Renal cortex interstitium (tissue), 11 donors: Measurements from ENCODE around the gene PRDM5. TPM values are rescaled to one million over a fixed set of nuclear protein-coding genes. Genes with fewer than 3 reads are reported as not detected.

ENCODE experiments used
- DNase-seq, 11 donors: peaks; one replicate each; pipeline ENCODE4 v3.0.0-alpha.2; 2013; ENCODE audit warnings: low read depth in 9 of 11, low spot score in 4 of 11; ENCODE audit errors: extremely low read depth in 1 of 11
- polyA plus RNA-seq, 3 donors: library from polyadenylated mRNA; unstranded; fragments of 120-200 nt; gene quantifications; one replicate each; pipeline ENCODE4 v1.2.1, GENCODE V29; 2013; ENCODE audit not compliant: insufficient read length in 3 of 3

The PRDM5 gene
- polyA plus RNA-seq, 3 donors, result 16.0 to 19.1 (median 19.0) TPM

- DNase-seq, result no peak
Measured at GRCh38 chr4:120838784-120839183, 83.7 kb downstream of the PRDM5 start.

GRCh38 chr4:120837656-120838055, 84.9 kb downstream of the PRDM5 start:
- no peak for DNase-seq

GRCh38 chr4:120835342-120835741, 87.2 kb downstream of the PRDM5 start:
- DNase-seq, result no peak

- no peak for DNase-seq
Measured at GRCh38 chr4:120830204-120830603, 92.3 kb downstream of the PRDM5 start.

GRCh38 chr4:120829113-120829831, 93.3 kb downstream of the PRDM5 start:
- DNase-seq, result no peak

GRCh38 chr4:120826853-120827252, 95.7 kb downstream of the PRDM5 start:
- DNase-seq, result no peak

GRCh38 chr4:120826449-120826848, 96.1 kb downstream of the PRDM5 start:
- no peak for DNase-seq

- no peak for DNase-seq
Measured at GRCh38 chr4:120824946-120825345, 97.6 kb downstream of the PRDM5 start.

GRCh38 chr4:120821977-120822376, 100.5 kb downstream of the PRDM5 start:
- DNase-seq, result no peak

GRCh38 chr4:120821029-120821428, 101.5 kb downstream of the PRDM5 start:
- DNase-seq, result no peak

- no peak for DNase-seq
Measured at GRCh38 chr4:120819805-120820437, 102.6 kb downstream of the PRDM5 start.

GRCh38 chr4:120816296-120816965, 106.1 kb downstream of the PRDM5 start:
- DNase-seq, result no peak

- DNase-seq, result no peak
Measured at GRCh38 chr4:120815361-120815760, 107.2 kb downstream of the PRDM5 start.

- DNase-seq, result no peak
Measured at GRCh38 chr4:120814886-120815285, 107.6 kb downstream of the PRDM5 start.

- DNase-seq, result no peak
Measured at GRCh38 chr4:120812216-120812615, 110.3 kb downstream of the PRDM5 start.

- DNase-seq, result no peak
Measured at GRCh38 chr4:120809518-120809917, 113.0 kb downstream of the PRDM5 start.

GRCh38 chr4:120808475-120809141, 113.9 kb downstream of the PRDM5 start:
- no peak for DNase-seq

GRCh38 chr4:120801137-120801758, 121.3 kb downstream of the PRDM5 start:
- DNase-seq, result peak in 1 of 11 donors; percentile 9

- DNase-seq, result no peak
Measured at GRCh38 chr4:120798570-120798969, 124.0 kb downstream of the PRDM5 start.
